Esophagus squamous epithelium (tissue), 5 donors: ENCODE data around the gene ZC2HC1C. TPM values are rescaled to one million over a fixed set of nuclear protein-coding genes. Genes with fewer than 3 reads are reported as not detected.

Experiments
- DNase-seq: peaks from one replicate; lab custom pipeline; 2025; lab: John Stamatoyannopoulos, UW
- H3K27ac ChIP-seq, 4 donors: fragments of 200-600 bp; sonication (generic); one replicate each; pipeline ENCODE4 v1.5.1; 2016 to 2019; ENCODE audit warnings: mild to moderate bottlenecking in 1 of 4
- H3K27me3 ChIP-seq, 4 donors: fragments of 200-600 bp; sonication (generic); 1 replicate in 3 of 4; 2 replicates in 1 of 4; pipeline versions ENCODE4 v1.5.1 to v1.6.0; 2017 to 2021; ENCODE audit warnings: antibody characterized with exemption in 1 of 4
- H3K36me3 ChIP-seq, 3 donors: fragments of 200-600 bp; sonication (generic); one replicate each; pipeline ENCODE4 v1.5.1; 2016 to 2019
- H3K4me1 ChIP-seq, 3 donors: fragments of 200-600 bp; sonication (generic); one replicate each; pipeline ENCODE4 v1.5.1; 2017 to 2019
- H3K4me3 ChIP-seq, 4 donors: fragments of 200-600 bp; sonication (generic); 1 replicate in 3 of 4; 2 replicates in 1 of 4; pipeline ENCODE4 v1.5.1; 2016 to 2019; ENCODE audit warnings: mild to moderate bottlenecking in 2 of 4, moderate library complexity in 1 of 4
- H3K9me3 ChIP-seq, 3 donors: fragments of 200-600 bp; sonication (generic); one replicate each; pipeline ENCODE4 v1.5.1; 2016 to 2019
- CTCF ChIP-seq, 6 experiments: fragments of 450-650 bp in 4 of 6; fragments of 200-600 bp in 2 of 6; sonication (generic) in 2 of 6; IDR thresholded peaks; one replicate each; pipeline ENCODE4 v1.5.1; 2016 to 2019; ENCODE audit warnings: antibody characterized with exemption in 6 of 6, mild to moderate bottlenecking in 4 of 6, moderate library complexity in 4 of 6
- POLR2A ChIP-seq, 4 donors: fragments of 450-650 bp; IDR thresholded peaks; one replicate each; pipeline ENCODE4 v1.6.1; 2017; ENCODE audit warnings: antibody characterized with exemption in 4 of 4, mild to moderate bottlenecking in 4 of 4, moderate library complexity in 3 of 4
- WGBS, 2 donors: methylation state at CpG; one replicate each; pipeline ENCODE4 v1.1.5; 2018; 5-methylcytosine and 5-hydroxymethylcytosine counted together
- intact Hi-C: fragments of 100-400 bp; cut with DNase I; formaldehyde crosslinking; loops from one replicate; pipeline ENCODE4 v1.15.0; 2022
- total RNA-seq, 4 donors: library from RNA; depleted of rRNA; stranded (reverse); fragments of >200 nt; gene quantifications; one replicate each; pipeline ENCODE4 v1.1.0, GENCODE V29; 2016
- donor health status: DM: yes; HTN: yes; CAD: no.

Gene ZC2HC1C
- total RNA-seq, 4 donors from 2014 or later = 0.64 to 5.0 (median 2.2) TPM

DNA sequence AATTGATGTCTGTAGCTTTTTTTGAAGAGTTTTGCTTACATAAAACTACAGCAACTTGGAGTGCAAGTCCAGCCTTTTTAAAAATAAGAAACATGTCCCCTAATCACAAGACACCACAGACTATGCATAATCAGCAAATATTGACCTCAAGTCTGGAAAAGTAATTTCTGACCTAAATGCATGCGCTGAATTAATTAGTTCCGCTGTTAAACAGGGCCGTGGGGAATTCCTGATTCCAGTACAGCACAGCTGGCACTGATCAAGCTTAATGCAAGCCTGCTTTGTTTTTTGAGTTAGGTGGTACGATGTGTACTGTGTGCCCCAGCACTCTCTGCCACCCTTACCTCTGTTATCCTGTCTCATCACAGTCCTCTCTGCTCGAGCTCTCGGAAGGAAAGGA, 27.4 kb upstream of the ZC2HC1C start:
- intact Hi-C loops = no loop called here
- Histone ChIP-seq H3K4me3 (no peak overlapping the region), H3K9me3 (no peaks in the 10 kb centered on the region), H3K36me3 (peaks cover 5 to 53% (median 10%) of the 10 kb centered on the region in 3 donors), H3K27me3 (no peaks in the 10 kb centered on the region), H3K27ac (peak overlapping the region in 2 of 4 donors; percentile 7 to 31), H3K4me1 (peaks cover 0 to 47% (median 5%) of the 10 kb centered on the region in 3 donors)
- TF ChIP-seq CTCF (IDR thresholded peaks at IDR 0.05) = no peak
- no peak for TF ChIP-seq POLR2A (IDR thresholded peaks at IDR 0.05)
- WGBS, 2 donors = 64 to 69% methylated on average over 6 of the region's 6 CpGs
- DNase-seq = no peak

DNA sequence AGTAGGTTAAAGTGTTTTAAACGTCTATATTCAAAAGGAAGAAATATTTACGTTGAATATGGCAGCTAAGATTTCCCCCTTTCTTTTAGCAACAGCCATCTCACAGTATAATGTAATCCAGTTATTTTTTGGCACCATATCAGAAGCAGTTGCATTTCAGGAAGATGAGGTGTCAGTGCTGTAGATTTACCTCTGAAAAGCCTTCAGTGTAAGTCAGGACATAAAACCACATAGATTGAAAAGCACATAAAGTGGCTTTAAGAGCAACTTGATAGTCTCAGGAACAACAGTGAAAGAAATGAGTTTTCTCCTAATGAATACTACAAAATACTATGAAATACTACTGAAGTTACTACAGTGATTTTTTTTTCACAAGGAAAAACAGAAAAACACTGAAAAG, 25.1 kb upstream of the ZC2HC1C start:
- Histone ChIP-seq H3K36me3 (peaks cover 0 to 30% (median 0%) of the 10 kb centered on the region in 3 donors), H3K27me3 (no peaks in the 10 kb centered on the region), H3K4me3 (peak overlapping the region in 1 of 4 donors; percentile 22), H3K4me1 (peaks cover 0 to 63% (median 12%) of the 10 kb centered on the region in 3 donors), H3K27ac (peak overlapping the region in 3 of 4 donors; percentile 7 to 53 (median 45)), H3K9me3 (no peaks in the 10 kb centered on the region)
- intact Hi-C loops = no loop called here
- no peak for DNase-seq
- WGBS, 2 donors = 10 to 31% methylated on average over 2 of the region's 2 CpGs
- TF ChIP-seq POLR2A (IDR thresholded peaks at IDR 0.05) = no peak

- Histone ChIP-seq H3K27me3 (no peaks in the 10 kb centered on the region), H3K27ac (peak overlapping the region in 3 of 4 donors; percentile 8 to 53 (median 45)), H3K9me3 (no peaks in the 10 kb centered on the region), H3K4me3 (peak overlapping the region in 1 of 4 donors; percentile 22), H3K36me3 (peaks cover 0 to 27% (median 0%) of the 10 kb centered on the region in 3 donors), H3K4me1 (peaks cover 0 to 68% (median 15%) of the 10 kb centered on the region in 3 donors)
- 52 to 54% methylated on average over 5 to 6 of the region's 8 CpGs for WGBS, 2 donors
- no peak for DNase-seq
- intact Hi-C loops = no loop called here
- TF ChIP-seq POLR2A (IDR thresholded peaks at IDR 0.05) = no peak
- TF ChIP-seq CTCF (IDR thresholded peaks at IDR 0.05) = no peak
These were observed 24.7 kb upstream of the ZC2HC1C start for GRCh38 chr14:75044752-75045151.

GRCh38 chr14:75046275-75046674, 23.2 kb upstream of the ZC2HC1C start:
- WGBS, 2 donors = 87 to 95% methylated on average over 5 of the region's 5 CpGs
- Histone ChIP-seq H3K4me1 (peaks cover 0 to 77% (median 22%) of the 10 kb centered on the region in 3 donors), H3K9me3 (no peaks in the 10 kb centered on the region), H3K27me3 (no peaks in the 10 kb centered on the region), H3K27ac (no peak overlapping the region), H3K36me3 (peaks cover 0 to 21% (median 0%) of the 10 kb centered on the region in 3 donors), H3K4me3 (no peak overlapping the region)
- TF ChIP-seq POLR2A (IDR thresholded peaks at IDR 0.05) (no peak), CTCF (IDR thresholded peaks at IDR 0.05) (no peak)
- no peak for DNase-seq
- intact Hi-C loops = no loop called here

GRCh38 chr14:75046899-75047298, 22.5 kb upstream of the ZC2HC1C start:
- intact Hi-C loops = no loop called here
- H3K27me3 ChIP-seq = no peaks in the 10 kb centered on the region
- no peak for DNase-seq
- no peaks in the 10 kb centered on the region for H3K9me3 ChIP-seq
- peaks cover 0 to 15% (median 0%) of the 10 kb centered on the region in 3 donors for H3K36me3 ChIP-seq
- WGBS, 2 donors = 74 to 81% methylated on average over 3 of the region's 3 CpGs
- H3K4me1 ChIP-seq = peaks cover 0 to 77% (median 27%) of the 10 kb centered on the region in 3 donors
- no peak overlapping the region for H3K27ac ChIP-seq
- TF ChIP-seq CTCF (IDR thresholded peaks at IDR 0.05) (no peak), POLR2A (IDR thresholded peaks at IDR 0.05) (no peak)
- no peak overlapping the region for H3K4me3 ChIP-seq
